GM12872 (cell line): ENCODE measurements around the gene ZSWIM5.

Source experiments
- CTCF ChIP-seq: IDR thresholded peaks from 3 replicates; pipeline ENCODE4 v1.5.1; 2011; ENCODE audit warnings: low read depth, mild to moderate bottlenecking, low read length, moderate library complexity; ENCODE audit not compliant: insufficient read depth

Gene ZSWIM5

DNA sequence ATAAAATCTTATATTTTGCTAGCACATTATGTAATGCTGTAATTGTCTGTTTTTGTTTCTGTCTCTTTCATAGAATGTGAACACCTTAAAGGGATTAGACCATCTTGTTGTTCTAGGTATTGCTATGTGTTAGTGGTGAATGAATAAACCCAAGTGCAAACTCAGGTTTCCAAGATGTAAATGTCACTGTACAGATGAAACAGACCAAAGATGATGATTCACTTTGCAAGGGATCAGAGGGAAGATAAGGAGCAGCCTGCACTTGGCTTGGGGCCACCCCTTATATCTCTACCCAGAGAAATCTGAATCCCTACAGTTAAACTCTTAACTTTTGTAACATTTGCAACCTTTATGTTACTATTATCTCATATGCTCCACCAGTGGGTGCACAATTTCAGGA is 168.9 kb downstream of the ZSWIM5 start:
- TF ChIP-seq CTCF, result no peak

DNA sequence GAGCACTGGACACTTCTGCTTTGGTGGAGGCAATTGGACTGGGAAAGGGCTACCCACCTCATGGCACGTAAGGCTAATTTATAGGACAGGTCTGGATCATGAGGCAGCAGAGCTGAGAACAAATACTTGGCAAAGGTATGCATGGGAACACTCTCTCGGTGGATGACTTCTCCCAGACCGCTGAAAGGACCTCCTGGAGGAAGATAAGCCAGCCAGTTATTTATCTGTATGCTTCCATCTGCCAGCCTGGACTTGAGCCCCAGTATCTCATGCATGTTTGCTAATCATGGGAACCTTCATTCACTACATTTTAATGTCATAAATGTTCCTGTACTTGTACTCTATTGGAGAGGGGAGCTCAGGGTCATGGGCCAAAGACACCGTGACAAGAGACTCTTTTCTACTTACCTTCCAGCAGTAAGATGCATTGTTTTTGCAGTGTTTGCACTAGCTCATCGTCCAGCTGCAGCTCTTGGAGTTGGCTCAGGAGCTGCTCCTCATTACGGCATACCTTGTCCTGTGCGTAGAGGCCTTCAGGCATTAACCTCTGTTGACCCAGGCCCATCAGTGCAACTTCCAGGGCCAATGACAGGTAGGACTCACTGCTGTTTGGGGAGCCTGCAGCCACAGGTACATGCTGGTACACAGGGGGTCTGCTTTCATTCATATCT is 170.6 kb downstream of the ZSWIM5 start:
- no peak for TF ChIP-seq CTCF

DNA sequence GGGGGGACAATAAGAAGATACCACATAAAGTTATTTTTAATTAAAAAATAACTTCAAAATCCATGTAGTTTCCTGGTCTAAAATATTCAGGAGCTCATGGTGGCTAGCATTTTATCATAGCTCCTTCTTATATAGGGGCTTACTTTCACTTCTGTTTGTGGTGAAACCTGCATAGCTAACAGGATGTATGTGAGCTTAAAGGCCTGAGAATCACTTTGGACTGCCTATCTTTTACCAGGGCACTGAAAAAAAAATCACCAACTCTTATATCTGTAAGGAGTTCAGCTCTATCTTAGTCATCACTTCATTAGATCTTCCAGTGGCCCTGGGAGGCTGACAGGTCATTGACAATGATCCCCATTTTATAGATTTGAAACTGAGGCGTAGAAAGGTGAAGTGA is 173.0 kb downstream of the ZSWIM5 start:
- TF ChIP-seq CTCF, result no peak

GRCh38 chr1:45032837-45033236 is 173.6 kb downstream of the ZSWIM5 start:
- TF ChIP-seq CTCF, result no peak

GRCh38 chr1:45026446-45026845 is 180.0 kb downstream of the ZSWIM5 start:
- no peak for TF ChIP-seq CTCF

DNA sequence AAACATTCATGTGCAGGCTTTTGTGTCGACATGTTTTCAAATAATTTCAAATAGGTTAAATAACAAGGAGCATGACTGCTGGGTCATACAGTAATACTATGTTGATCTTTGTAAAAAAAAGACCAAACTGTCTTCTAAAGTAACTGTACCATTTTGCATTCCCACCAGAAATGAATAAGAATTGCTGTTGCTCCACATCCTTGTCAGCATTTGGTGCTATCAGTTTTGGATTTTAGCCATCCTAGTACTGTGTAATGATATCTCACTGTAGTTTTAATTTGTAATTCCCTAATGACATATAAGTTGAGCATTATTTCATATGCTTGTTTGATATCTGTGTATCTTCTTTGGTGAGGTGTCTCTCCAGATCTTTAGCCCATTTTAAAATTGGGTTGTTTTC is 182.7 kb downstream of the ZSWIM5 start:
- no peak for TF ChIP-seq CTCF

DNA sequence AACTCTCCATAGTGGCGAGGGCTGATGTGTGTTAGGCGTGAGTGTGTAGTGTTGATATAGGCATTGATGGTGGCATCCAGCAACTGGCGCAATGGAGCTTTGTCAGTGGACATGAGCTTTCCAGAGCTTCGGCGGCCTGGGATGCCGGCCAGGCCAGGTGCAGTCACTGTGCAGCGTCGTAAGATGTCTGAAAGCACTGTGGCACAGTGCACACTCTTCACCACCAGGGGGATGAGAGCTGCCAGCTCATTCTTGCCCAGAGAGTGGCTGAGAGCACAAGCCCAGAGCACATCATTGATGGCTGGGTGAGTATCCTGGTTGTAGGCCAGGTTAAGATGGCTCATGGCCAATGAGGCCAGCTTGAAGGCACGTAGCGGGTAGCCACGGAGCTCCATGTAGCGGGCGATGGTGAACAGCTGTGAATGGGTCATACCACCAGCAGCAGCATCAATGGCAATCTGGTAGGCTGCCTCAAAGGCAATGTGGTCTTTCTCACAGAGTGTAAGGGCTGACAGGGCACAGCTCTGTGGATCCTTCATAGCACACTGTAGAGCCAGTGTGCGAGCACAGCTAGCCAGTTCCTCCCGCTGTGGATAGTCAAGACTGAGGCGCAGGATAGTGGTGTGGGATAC is 187.7 kb downstream of the ZSWIM5 start:
- TF ChIP-seq CTCF, result peak; percentile 94
